22Rv1 (cell line): ENCODE results near the gene TAS2R14.

ENCODE experiments used
- ZFX ChIP-seq: fragments of 450-650 bp; IDR thresholded peaks from 2 replicates; pipeline ENCODE4 v1.6.1; 2017; ENCODE audit warnings: antibody characterized with exemption, borderline replicate concordance
- TF ChIP-seq, protein P1 (sequence below): fragments of 450-650 bp; IDR thresholded peaks from 2 replicates; pipeline ENCODE4 v1.5.1; 2017; ENCODE audit warnings: mild to moderate bottlenecking

DNA sequence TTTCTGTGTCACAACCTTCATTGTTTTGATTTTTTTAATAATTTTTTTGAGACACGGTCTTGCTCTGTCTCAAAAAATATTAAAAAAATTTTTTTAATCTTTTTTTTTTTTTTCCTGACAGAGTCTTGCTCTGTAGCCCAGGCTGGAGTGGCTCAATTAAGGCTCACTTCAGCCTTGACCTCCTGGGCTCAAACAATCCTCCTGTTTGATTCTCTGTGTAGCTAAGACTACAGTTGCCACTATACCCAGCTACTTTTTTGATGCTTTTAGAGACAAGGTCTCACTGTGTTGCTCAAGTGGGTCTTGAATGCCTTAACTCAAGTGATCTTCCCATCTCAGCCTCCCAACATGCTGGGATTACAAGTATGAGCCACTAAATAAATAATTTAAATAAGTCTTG lies 19.3 kb downstream of the TAS2R14 start:
- TF ChIP-seq, protein P1, sequence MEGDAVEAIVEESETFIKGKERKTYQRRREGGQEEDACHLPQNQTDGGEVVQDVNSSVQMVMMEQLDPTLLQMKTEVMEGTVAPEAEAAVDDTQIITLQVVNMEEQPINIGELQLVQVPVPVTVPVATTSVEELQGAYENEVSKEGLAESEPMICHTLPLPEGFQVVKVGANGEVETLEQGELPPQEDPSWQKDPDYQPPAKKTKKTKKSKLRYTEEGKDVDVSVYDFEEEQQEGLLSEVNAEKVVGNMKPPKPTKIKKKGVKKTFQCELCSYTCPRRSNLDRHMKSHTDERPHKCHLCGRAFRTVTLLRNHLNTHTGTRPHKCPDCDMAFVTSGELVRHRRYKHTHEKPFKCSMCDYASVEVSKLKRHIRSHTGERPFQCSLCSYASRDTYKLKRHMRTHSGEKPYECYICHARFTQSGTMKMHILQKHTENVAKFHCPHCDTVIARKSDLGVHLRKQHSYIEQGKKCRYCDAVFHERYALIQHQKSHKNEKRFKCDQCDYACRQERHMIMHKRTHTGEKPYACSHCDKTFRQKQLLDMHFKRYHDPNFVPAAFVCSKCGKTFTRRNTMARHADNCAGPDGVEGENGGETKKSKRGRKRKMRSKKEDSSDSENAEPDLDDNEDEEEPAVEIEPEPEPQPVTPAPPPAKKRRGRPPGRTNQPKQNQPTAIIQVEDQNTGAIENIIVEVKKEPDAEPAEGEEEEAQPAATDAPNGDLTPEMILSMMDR = no peak
- TF ChIP-seq ZFX = no peak
